B cell (primary cell): ENCODE results near the gene SLC7A1. TPM values are rescaled to one million over a fixed set of nuclear protein-coding genes. Genes with fewer than 3 reads are reported as not detected.

ENCODE experiments used
- ATAC-seq: fragments of 200-7000 bp; cut with Tn5 transposase; one replicate; pipeline ENCODE4 v1.10.0; 2021; ENCODE audit warnings: low read depth, mild to moderate bottlenecking, moderate number of reproducible peaks, moderate library complexity
- CTCF ChIA-PET: fragments of 350-600 bp; sonication (Branson Sonifier 250); formaldehyde crosslinking; loops from one replicate; lab custom pipeline; 2021; ENCODE audit warnings: antibody characterized with exemption, inconsistent platforms; lab: Charles Lee
- POLR2A ChIA-PET: fragments of 350-600 bp; sonication (Branson Sonifier 250); formaldehyde crosslinking; loops from one replicate; lab custom pipeline; 2021; ENCODE audit warnings: antibody characterized with exemption; lab: Charles Lee
- DNase-seq: peaks from one replicate; pipeline ENCODE4 v3.0.0; 2013
- H2AFZ ChIP-seq: 2 replicates; pipeline ENCODE4 v1.6.1; 2012; ENCODE audit warnings: mild to moderate bottlenecking, low read depth, low read length; ENCODE audit not compliant: insufficient read depth, poor library complexity, severe bottlenecking
- H3K27ac ChIP-seq, 2 donors: 1 replicate in 1 of 2; 2 replicates in 1 of 2; pipeline ENCODE4 v1.5.1; 2012 to 2013; ENCODE audit warnings: low read length in 2 of 2, mild to moderate bottlenecking in 2 of 2, moderate library complexity in 1 of 2
- H3K27me3 ChIP-seq, 4 experiments: fragments of 200-600 bp in 1 of 4; sonication (generic) in 1 of 4; replicated peaks in 1 of 4; 1 replicate in 2 of 4; 2 replicates in 2 of 4; pipeline versions ENCODE4 v1.6.1 to v1.7.0; 2013 to 2016; ENCODE audit warnings: low read length in 3 of 4, mild to moderate bottlenecking in 2 of 4, mixed read lengths in 1 of 4, moderate library complexity in 1 of 4; ENCODE audit not compliant: insufficient read depth in 4 of 4, control insufficient read depth in 3 of 4; ENCODE audit errors: control extremely low read depth in 1 of 4
- H3K36me3 ChIP-seq, 2 experiments: replicated peaks in 1 of 2; 1 replicate in 1 of 2; 2 replicates in 1 of 2; pipeline versions ENCODE4 v1.6.1 to v1.7.1; 2013; ENCODE audit warnings: low read length in 1 of 2; ENCODE audit not compliant: insufficient read depth in 2 of 2, control insufficient read depth in 1 of 2; ENCODE audit errors: control extremely low read depth in 1 of 2, extremely low read depth in 1 of 2
- H3K4me1 ChIP-seq, 2 donors: fragments of 200-600 bp in 1 of 2; sonication (generic) in 1 of 2; 1 replicate in 1 of 2; 2 replicates in 1 of 2; pipeline versions ENCODE4 v1.5.1 to v1.6.1; 2013 to 2017; ENCODE audit warnings: low read length in 2 of 2; ENCODE audit not compliant: control insufficient read depth in 2 of 2, insufficient read depth in 2 of 2
- H3K4me2 ChIP-seq: replicated peaks from 2 replicates; pipeline ENCODE3; 2012; ENCODE audit warnings: mild to moderate bottlenecking, low read depth, low read length; ENCODE audit not compliant: poor library complexity, severe bottlenecking
- H3K4me3 ChIP-seq, 5 experiments: fragments of 200-600 bp in 1 of 5; sonication (generic) in 1 of 5; 1 replicate in 3 of 5; 2 replicates in 2 of 5; pipeline versions ENCODE4 v1.5.1 to v1.7.0; 2011 to 2016; ENCODE audit warnings: low read length in 4 of 5, mild to moderate bottlenecking in 4 of 5, low read depth in 2 of 5, control low read depth in 1 of 5, moderate library complexity in 1 of 5; ENCODE audit not compliant: insufficient read depth in 1 of 5; ENCODE audit errors: control extremely low read depth in 1 of 5, extremely low read depth in 1 of 5
- H3K79me2 ChIP-seq: fragments of 200-600 bp; sonication (generic); one replicate; pipeline ENCODE4 v1.6.0; 2016; ENCODE audit warnings: low read length; ENCODE audit not compliant: control insufficient read depth, insufficient read depth
- H3K9ac ChIP-seq: fragments of 200-600 bp; sonication (generic); 2 replicates; pipeline ENCODE4 v1.6.1; 2017; ENCODE audit warnings: mild to moderate bottlenecking, low read length, moderate library complexity
- H3K9me3 ChIP-seq, 3 donors: one replicate each; pipeline versions ENCODE4 v1.6.1 to v1.7.1; 2013; ENCODE audit warnings: low read length in 2 of 3; ENCODE audit not compliant: control insufficient read depth in 2 of 3, insufficient read depth in 1 of 3; ENCODE audit errors: control extremely low read depth in 1 of 3
- H4K20me1 ChIP-seq: 2 replicates; pipeline ENCODE4 v1.6.0; 2012; ENCODE audit warnings: mild to moderate bottlenecking, low read length; ENCODE audit not compliant: insufficient read depth, control insufficient read depth, poor library complexity, severe bottlenecking
- H3K27ac Mint-ChIP-seq: one replicate; pipeline ENCODE4 v1.8.0; 2021; ENCODE audit warnings: mixed read lengths
- H3K27me3 Mint-ChIP-seq: one replicate; pipeline ENCODE4 v1.8.0; 2021; ENCODE audit warnings: mixed read lengths
- H3K4me1 Mint-ChIP-seq: one replicate; pipeline ENCODE4 v1.8.0; 2021; ENCODE audit warnings: mixed read lengths
- H3K4me3 Mint-ChIP-seq: one replicate; pipeline ENCODE4 v1.8.0; 2021; ENCODE audit warnings: mixed read lengths
- H3K9me3 Mint-ChIP-seq: one replicate; pipeline ENCODE4 v1.8.0; 2022; ENCODE audit warnings: mixed read lengths; ENCODE audit not compliant: insufficient read depth
- CTCF ChIP-seq: fragments of 200-600 bp; IDR thresholded peaks from one replicate; pipeline ENCODE4 v1.8.0; 2022; ENCODE audit warnings: antibody characterized with exemption, mild to moderate bottlenecking
- EZH2 ChIP-seq: IDR thresholded peaks from 2 replicates; pipeline ENCODE4 v1.6.1; 2012; ENCODE audit warnings: borderline replicate concordance, low read depth, mild to moderate bottlenecking, moderate library complexity, low read length; ENCODE audit not compliant: insufficient read depth, poor library complexity, severe bottlenecking
- WGBS: methylation state at CpG from one replicate; pipeline ENCODE4 v1.1.5; 2013; ENCODE audit warnings: missing lambda C conversion rate; ENCODE audit not compliant: insufficient coverage; 5-methylcytosine and 5-hydroxymethylcytosine counted together
- intact Hi-C: fragments of 100-400 bp; cut with micrococcal nuclease; formaldehyde crosslinking; loops from one replicate; pipeline ENCODE4 v1.10.0; 2022
- polyA plus RNA-seq: library from polyadenylated mRNA; depleted of rRNA; stranded (reverse); fragments of >200 nt; gene quantifications from 2 replicates; pipeline ENCODE4 v1.2.3, GENCODE V29; 2012
- total RNA-seq, 2 donors: library from RNA; stranded (reverse); fragments of 120-200 nt in 1 of 2; gene quantifications; 1 replicate in 1 of 2; 2 replicates in 1 of 2; pipeline versions ENCODE4 v1.2.3 to v1.2.4, GENCODE V29; 2013 to 2022

SLC7A1 gene
- total and polyA plus RNA-seq, 2 donors (not counting 1 experiment from before 2014, with no cell fraction given), result 3.3 to 23.1 TPM

GRCh38 chr13:29527916-29528315 is 67.6 kb downstream of the SLC7A1 start:
- Histone ChIP-seq H3K4me2 (no peak overlapping the region), H2AFZ (no peak overlapping the region), H3K27ac (no peak overlapping the region), H3K36me3 (peaks cover 0 to 56% of the 10 kb centered on the region in 2 experiments), H3K9me3 (no peaks in the 10 kb centered on the region), H3K4me3 (no peak overlapping the region), H3K27me3 (no peaks in the 10 kb centered on the region), H4K20me1 (no peaks in the 10 kb centered on the region), H3K79me2 (no peaks in the 10 kb centered on the region), H3K9ac (no peak overlapping the region), H3K4me1 (no peaks in the 10 kb centered on the region)
- intact Hi-C loops, result no loop called here
- Mint-ChIP-seq H3K27ac (no peak overlapping the region), H3K27me3 (no peaks in the 10 kb centered on the region), H3K4me3 (no peak overlapping the region), H3K9me3 (no peaks in the 10 kb centered on the region), H3K4me1 (no peaks in the 10 kb centered on the region)
- TF ChIP-seq EZH2 (no peak), CTCF (no peak)
- ChIA-PET POLR2A (no interaction called here), CTCF (interaction anchor here (0.6 to 1.0 kb wide), 3 partner anchors 20 to 55 kb away, joined by 3 to 6 read pairs (median 3); no protein-coding TSS in a partner anchor)
- 92% methylated on average over 4 of the region's 5 CpGs for WGBS
- no peak for ATAC-seq
- no peak for DNase-seq

GRCh38 chr13:29527511-29527910 is 68.0 kb downstream of the SLC7A1 start:
- no peaks in the 10 kb centered on the region for H3K4me1 ChIP-seq
- no peak overlapping the region for H3K4me3 ChIP-seq
- H3K27me3 Mint-ChIP-seq, result no peaks in the 10 kb centered on the region
- DNase-seq (no peak), ATAC-seq (no peak)
- H3K4me2 ChIP-seq, result no peak overlapping the region
- no peaks in the 10 kb centered on the region for H3K4me1 Mint-ChIP-seq
- intact Hi-C loops, result no loop called here
- no peak overlapping the region for H2AFZ ChIP-seq
- no peak overlapping the region for H3K4me3 Mint-ChIP-seq
- TF ChIP-seq EZH2 (no peak), CTCF (no peak)
- no peak overlapping the region for H3K27ac ChIP-seq
- CTCF ChIA-PET, result interaction anchor here (1.0 kb wide), 1 partner anchor 20 kb away, joined by 6 read pairs; no protein-coding TSS in a partner anchor
- no peak overlapping the region for H3K27ac Mint-ChIP-seq
- H3K79me2 ChIP-seq, result no peaks in the 10 kb centered on the region
- POLR2A ChIA-PET, result no interaction called here
- WGBS, result 79% methylated on average over 6 of the region's 8 CpGs
- no peaks in the 10 kb centered on the region for H3K27me3 ChIP-seq
- H3K9me3 Mint-ChIP-seq, result no peaks in the 10 kb centered on the region
- no peaks in the 10 kb centered on the region for H4K20me1 ChIP-seq
- H3K36me3 ChIP-seq, result peaks cover 0 to 55% of the 10 kb centered on the region in 2 experiments
- no peak overlapping the region for H3K9ac ChIP-seq
- no peaks in the 10 kb centered on the region for H3K9me3 ChIP-seq
